Liver (tissue), 9 donors: ENCODE results near the gene NRG3. TPM values are rescaled to one million over a fixed set of nuclear protein-coding genes. Genes with fewer than 3 reads are reported as not detected.

Experiments
- DNase-seq: peaks from one replicate; pipeline ENCODE4 v3.0.0-alpha.2; 2017; ENCODE audit warnings: low spot score
- H3K27ac ChIP-seq, 2 donors: one replicate each; pipeline ENCODE4 v1.7.0; 2013; ENCODE audit warnings: inconsistent platforms in 2 of 2, low read length in 2 of 2, control low read depth in 1 of 2, low read depth in 1 of 2, mild to moderate bottlenecking in 1 of 2
- H3K27me3 ChIP-seq, 4 donors: one replicate each; pipeline versions ENCODE4 v1.6.1 to v1.7.0; 2013; ENCODE audit warnings: low read length in 3 of 4, inconsistent platforms in 1 of 4, mild to moderate bottlenecking in 1 of 4, moderate library complexity in 1 of 4; ENCODE audit not compliant: control insufficient read depth in 4 of 4, insufficient read depth in 4 of 4
- H3K36me3 ChIP-seq, 4 donors: one replicate each; pipeline versions ENCODE4 v1.6.1 to v1.7.0; 2013; ENCODE audit warnings: low read length in 3 of 4, mild to moderate bottlenecking in 3 of 4, low read depth in 1 of 4, moderate library complexity in 1 of 4; ENCODE audit not compliant: control insufficient read depth in 4 of 4, insufficient read depth in 3 of 4
- H3K4me1 ChIP-seq, 4 donors: one replicate each; pipeline versions ENCODE4 v1.6.1 to v1.7.0; 2013; ENCODE audit warnings: low read length in 3 of 4, mild to moderate bottlenecking in 3 of 4, moderate library complexity in 1 of 4; ENCODE audit not compliant: control insufficient read depth in 4 of 4, insufficient read depth in 4 of 4
- H3K4me3 ChIP-seq, 3 donors: one replicate each; pipeline versions ENCODE4 v1.6.1 to v1.7.0; 2013; ENCODE audit warnings: low read length in 3 of 3, control low read depth in 1 of 3, low read depth in 1 of 3, mild to moderate bottlenecking in 1 of 3
- H3K9ac ChIP-seq, 2 donors: one replicate each; pipeline ENCODE4 v1.7.0; 2013; ENCODE audit warnings: low read length in 2 of 2, mild to moderate bottlenecking in 2 of 2, moderate library complexity in 2 of 2, control low read depth in 1 of 2, low read depth in 1 of 2
- H3K9me3 ChIP-seq, 4 donors: one replicate each; pipeline versions ENCODE4 v1.6.1 to v1.7.0; 2013; ENCODE audit warnings: low read length in 3 of 4; ENCODE audit not compliant: control insufficient read depth in 4 of 4
- ATF3 ChIP-seq: IDR thresholded peaks from 2 replicates; pipeline ENCODE4 v1.6.1; 2016; ENCODE audit warnings: antibody characterized with exemption
- EGR1 ChIP-seq, 2 donors: IDR thresholded peaks; 2 replicates each; pipeline ENCODE4 v1.6.1; 2016 to 2018; ENCODE audit warnings: antibody characterized with exemption in 2 of 2, low read depth in 2 of 2
- FOXA1 ChIP-seq: IDR thresholded peaks from 2 replicates; pipeline ENCODE4 v1.6.1; 2016; ENCODE audit warnings: antibody characterized with exemption
- FOXA2 ChIP-seq: IDR thresholded peaks from 2 replicates; pipeline ENCODE4 v1.6.1; 2016; ENCODE audit warnings: antibody characterized with exemption
- GABPA ChIP-seq, 2 donors: IDR thresholded peaks in 1 of 2; conservative IDR thresholded peaks in 1 of 2; 2 replicates each; pipeline ENCODE4 v1.6.1; 2016; ENCODE audit warnings: antibody characterized with exemption in 2 of 2, mild to moderate bottlenecking in 1 of 2, moderate library complexity in 1 of 2
- HNF4A ChIP-seq, 2 donors: conservative IDR thresholded peaks; 2 replicates each; pipeline ENCODE4 v1.6.1; 2016; ENCODE audit warnings: antibody characterized with exemption in 2 of 2, mild to moderate bottlenecking in 2 of 2
- HNF4G ChIP-seq: IDR thresholded peaks from 2 replicates; pipeline ENCODE4 v1.6.1; 2016; ENCODE audit warnings: antibody characterized with exemption
- JUND ChIP-seq, 2 donors: IDR thresholded peaks; 2 replicates each; pipeline ENCODE4 v1.6.1; 2016; ENCODE audit warnings: antibody characterized with exemption in 2 of 2
- MAX ChIP-seq: IDR thresholded peaks from 2 replicates; pipeline ENCODE4 v1.6.1; 2016; ENCODE audit warnings: antibody characterized with exemption
- NR2F2 ChIP-seq: IDR thresholded peaks from 2 replicates; pipeline ENCODE4 v1.6.1; 2016; ENCODE audit warnings: antibody characterized with exemption
- RAD21 ChIP-seq, 2 donors: IDR thresholded peaks; 2 replicates each; pipeline ENCODE4 v1.6.1; 2016; ENCODE audit warnings: antibody characterized with exemption in 2 of 2, mild to moderate bottlenecking in 2 of 2
- REST ChIP-seq: IDR thresholded peaks from 2 replicates; pipeline ENCODE4 v1.6.1; 2016; ENCODE audit warnings: antibody characterized with exemption, mild to moderate bottlenecking
- RXRA ChIP-seq, 2 donors: IDR thresholded peaks; 2 replicates each; pipeline ENCODE4 v1.6.1; 2017 to 2018; ENCODE audit warnings: antibody characterized with exemption in 2 of 2, mild to moderate bottlenecking in 1 of 2
- SP1 ChIP-seq: IDR thresholded peaks from 2 replicates; pipeline ENCODE4 v1.6.1; 2018; ENCODE audit warnings: antibody characterized with exemption, mild to moderate bottlenecking
- TAF1 ChIP-seq: conservative IDR thresholded peaks from 2 replicates; pipeline ENCODE4 v1.6.1; 2016; ENCODE audit warnings: antibody characterized with exemption, mild to moderate bottlenecking
- YY1 ChIP-seq: IDR thresholded peaks from 2 replicates; pipeline ENCODE4 v1.6.1; 2016; ENCODE audit warnings: antibody characterized with exemption, mild to moderate bottlenecking
- ZBTB33 ChIP-seq: IDR thresholded peaks from 2 replicates; pipeline ENCODE4 v1.6.1; 2016; ENCODE audit warnings: antibody characterized with exemption
- WGBS: extraction: QIAGEN DNeasy Blood & Tissue Kit; methylation state at CpG from one replicate; pipeline ENCODE4 v1.1.7; 2013; 5-methylcytosine and 5-hydroxymethylcytosine counted together
- polyA plus RNA-seq, 2 donors: library from polyadenylated mRNA; stranded (reverse) in 1 of 2; unstranded in 1 of 2; fragments of 200-250 nt in 1 of 2; fragments of >200 nt in 1 of 2; fragmentation: Nextera tagmentation in 1 of 2; extraction: Ambion mirVana in 1 of 2; gene quantifications; one replicate each; pipeline versions ENCODE4 v1.2.1 to v1.2.3, GENCODE V29; 2013 to 2015
- total RNA-seq, 2 donors: library from RNA; depleted of rRNA; stranded (reverse); fragments of >200 nt; gene quantifications; one replicate each; pipeline ENCODE4 v1.2.3, GENCODE V29; 2014
- donor health status: healthy.
- donor health status: healthy.
- donor health status: healthy.
- donor health status: healthy.
- donor health status: healthy.

Gene NRG3
- total and polyA plus RNA-seq, 4 donors, result 0.24 to 3.7 (median 0.38) TPM

- 97% methylated on average over 19 of the region's 19 CpGs for WGBS
- DNase-seq, result no peak
- no peak overlapping the region for H3K4me3 ChIP-seq
Observed at GRCh38 chr10:81862596-81862995, 12.4 kb upstream of the NRG3 start.

GRCh38 chr10:81863771-81864170 lies 11.2 kb upstream of the NRG3 start:
- TF ChIP-seq RAD21 (IDR thresholded peaks at IDR 0.05) (no peak), MAX (no peak), NR2F2 (peak; percentile 30), ATF3 (no peak)

More at GRCh38 chr10:81862596-81862995, 12.4 kb upstream of the NRG3 start:
- no peaks in the 10 kb centered on the region for H3K27me3 ChIP-seq
- H3K36me3 ChIP-seq, result no peaks in the 10 kb centered on the region
- no peak overlapping the region for H3K27ac ChIP-seq
- no peaks in the 10 kb centered on the region for H3K4me1 ChIP-seq
- TF ChIP-seq GABPA (IDR thresholded peaks at IDR 0.05 in 1 of 2, conservative IDR thresholded peaks at IDR 0.05 in 1 of 2) (no peak), ATF3 (no peak), EGR1 (IDR thresholded peaks at IDR 0.05; ENCODE audit: low read depth in 2 of 2) (no peak), FOXA1 (no peak), REST (no peak), FOXA2 (no peak), HNF4G (no peak), MAX (no peak), HNF4A (conservative IDR thresholded peaks at IDR 0.05) (no peak), SP1 (no peak), JUND (IDR thresholded peaks at IDR 0.05) (no peak)
- H3K9me3 ChIP-seq, result no peaks in the 10 kb centered on the region
- H3K9ac ChIP-seq, result no peak overlapping the region

GRCh38 chr10:81865581-81865980 lies 9.4 kb upstream of the NRG3 start:
- Histone ChIP-seq H3K4me3 (no peak overlapping the region), H3K27ac (no peak overlapping the region), H3K9ac (no peak overlapping the region), H3K9me3 (no peaks in the 10 kb centered on the region), H3K36me3 (no peaks in the 10 kb centered on the region), H3K27me3 (peaks cover 0 to 4% (median 2%) of the 10 kb centered on the region in 4 donors), H3K4me1 (no peaks in the 10 kb centered on the region)
- TF ChIP-seq EGR1 (IDR thresholded peaks at IDR 0.05; ENCODE audit: low read depth in 2 of 2) (no peak), YY1 (no peak), RXRA (IDR thresholded peaks at IDR 0.05) (no peak), MAX (no peak), TAF1 (no peak), JUND (IDR thresholded peaks at IDR 0.05) (no peak), FOXA1 (no peak), ATF3 (no peak), HNF4A (conservative IDR thresholded peaks at IDR 0.05) (no peak), ZBTB33 (no peak), HNF4G (no peak), GABPA (IDR thresholded peaks at IDR 0.05 in 1 of 2, conservative IDR thresholded peaks at IDR 0.05 in 1 of 2) (no peak), SP1 (no peak), RAD21 (IDR thresholded peaks at IDR 0.05) (no peak)
- WGBS, result 66% methylated on average over 2 of the region's 2 CpGs
- no peak for DNase-seq

More at GRCh38 chr10:81863771-81864170, 11.2 kb upstream of the NRG3 start:
- Histone ChIP-seq H3K27ac (no peak overlapping the region), H3K9ac (no peak overlapping the region), H3K4me3 (no peak overlapping the region), H3K4me1 (no peaks in the 10 kb centered on the region), H3K36me3 (no peaks in the 10 kb centered on the region), H3K27me3 (peaks cover 0 to 4% (median 0%) of the 10 kb centered on the region in 4 donors), H3K9me3 (no peaks in the 10 kb centered on the region)
- DNase-seq, result no peak
